GM23338 (cell line): ENCODE measurements around the gene GNG12. TPM values are rescaled to one million over a fixed set of nuclear protein-coding genes. Genes with fewer than 3 reads are reported as not detected.

Source experiments
- ATAC-seq: fragments of 200-7000 bp; cut with Tn5 transposase; 3 replicates; pipeline ENCODE4 v1.9.1; 2020
- DNase-seq: peaks from one replicate; pipeline ENCODE4 v3.0.0-alpha.2; 2015; ENCODE audit warnings: low spot score
- H2AFZ ChIP-seq: fragments of 200-600 bp; sonication (generic); 2 replicates; pipeline ENCODE4 v1.8.0; 2016; ENCODE audit warnings: antibody characterized with exemption, mild to moderate bottlenecking, moderate library complexity
- H3F3A ChIP-seq: fragments of 200-600 bp; sonication (generic); replicated peaks from 2 replicates; pipeline ENCODE4 v1.8.0; 2017; ENCODE audit warnings: antibody characterized with exemption, mixed run types, low read depth
- H3K27ac ChIP-seq: fragments of 200-600 bp; sonication (generic); 2 replicates; pipeline ENCODE4 v1.6.1; 2016; ENCODE audit warnings: low read depth
- H3K27me3 ChIP-seq: fragments of 200-600 bp; sonication (generic); 2 replicates; pipeline ENCODE4 v1.8.0; 2016; ENCODE audit warnings: mild to moderate bottlenecking, mixed run types, moderate library complexity; ENCODE audit not compliant: insufficient read depth
- H3K36me3 ChIP-seq: fragments of 200-600 bp; sonication (generic); 2 replicates; pipeline ENCODE4 v1.8.0; 2016; ENCODE audit warnings: mild to moderate bottlenecking; ENCODE audit not compliant: insufficient read depth
- H3K4me1 ChIP-seq: fragments of 200-600 bp; sonication (generic); 2 replicates; pipeline ENCODE4 v1.8.0; 2016; ENCODE audit warnings: mild to moderate bottlenecking, moderate library complexity; ENCODE audit not compliant: insufficient read depth
- H3K4me2 ChIP-seq: fragments of 200-600 bp; sonication (generic); 2 replicates; pipeline ENCODE4 v1.7.1; 2017; ENCODE audit warnings: mixed run types
- H3K4me3 ChIP-seq: fragments of 200-600 bp; sonication (generic); 2 replicates; pipeline ENCODE4 v1.6.1; 2016; ENCODE audit warnings: mixed run types
- H3K79me2 ChIP-seq: fragments of 200-600 bp; sonication (generic); replicated peaks from 2 replicates; pipeline ENCODE4 v1.8.0; 2017; ENCODE audit warnings: mild to moderate bottlenecking; ENCODE audit not compliant: insufficient read depth
- H3K9me2 ChIP-seq: fragments of 200-600 bp; sonication (generic); 2 replicates; pipeline ENCODE4 v1.8.0; 2017; ENCODE audit not compliant: insufficient read depth
- H4K20me1 ChIP-seq: fragments of 200-600 bp; sonication (generic); replicated peaks from 2 replicates; pipeline ENCODE4 v1.8.0; 2017; ENCODE audit warnings: mild to moderate bottlenecking; ENCODE audit not compliant: insufficient read depth
- H3K27ac Mint-ChIP-seq: 2 replicates; pipeline ENCODE4 v1.8.0; 2020; ENCODE audit warnings: inconsistent platforms, mild to moderate bottlenecking, moderate library complexity, mixed read lengths
- H3K27me3 Mint-ChIP-seq: 3 replicates; pipeline ENCODE4 v1.8.0; 2022; ENCODE audit warnings: low read depth, mild to moderate bottlenecking, moderate library complexity, mixed read lengths, inconsistent platforms; ENCODE audit not compliant: insufficient read depth, poor library complexity
- H3K36me3 Mint-ChIP-seq: 3 replicates; pipeline ENCODE4 v1.8.0; 2021; ENCODE audit warnings: low read depth, mild to moderate bottlenecking, inconsistent platforms, moderate library complexity, mixed read lengths
- H3K4me1 Mint-ChIP-seq: 3 replicates; pipeline ENCODE4 v1.8.0; 2020; ENCODE audit warnings: mild to moderate bottlenecking, inconsistent platforms, mixed read lengths
- H3K4me3 Mint-ChIP-seq: 3 replicates; pipeline ENCODE4 v1.8.0; 2021; ENCODE audit warnings: moderate library complexity, mild to moderate bottlenecking, inconsistent platforms, mixed read lengths
- H3K9me3 Mint-ChIP-seq: 3 replicates; pipeline ENCODE4 v1.8.0; 2020; ENCODE audit warnings: moderate library complexity, mild to moderate bottlenecking, inconsistent platforms, mixed read lengths
- CREB1 ChIP-seq: fragments of 250-450 bp; sonication (Bioruptor Pico); IDR thresholded peaks from 2 replicates; pipeline ENCODE4 v1.5.0; 2020; ENCODE audit warnings: low read depth, mild to moderate bottlenecking, moderate library complexity
- CTCF ChIP-seq, 2 experiments: fragments of 200-600 bp in 1 of 2; sonication (generic) in 1 of 2; conservative IDR thresholded peaks; 2 replicates each; pipeline versions ENCODE4 v1.5.1 to v1.6.1; 2016 to 2017; ENCODE audit warnings: antibody characterized with exemption in 2 of 2, low read depth in 2 of 2, mild to moderate bottlenecking in 2 of 2, moderate library complexity in 1 of 2
- EZH2 ChIP-seq: fragments of 200-600 bp; sonication (generic); IDR thresholded peaks from one replicate; pipeline ENCODE4 v1.8.0; 2017; ENCODE audit warnings: antibody characterized with exemption, mild to moderate bottlenecking, low read depth; ENCODE audit not compliant: unreplicated experiment
- EZH2phosphoT487 ChIP-seq: fragments of 200-600 bp; sonication (generic); IDR thresholded peaks from one replicate; pipeline ENCODE4 v1.8.1; 2018; ENCODE audit warnings: antibody characterized with exemption; ENCODE audit not compliant: unreplicated experiment
- JUNB ChIP-seq: IDR thresholded peaks from one replicate; pipeline ENCODE4 v1.6.1; 2016; ENCODE audit warnings: antibody characterized with exemption; ENCODE audit not compliant: unreplicated experiment
- NANOG ChIP-seq: IDR thresholded peaks from 2 replicates; pipeline ENCODE4 v1.6.1; 2016; ENCODE audit warnings: antibody characterized with exemption, borderline replicate concordance
- POLR2AphosphoS5 ChIP-seq: IDR thresholded peaks from 2 replicates; pipeline ENCODE4 v1.6.1; 2016; ENCODE audit warnings: antibody characterized with exemption, low read depth
- STAT1 ChIP-seq: IDR thresholded peaks from one replicate; pipeline ENCODE4 v1.6.1; 2016; ENCODE audit warnings: antibody characterized with exemption; ENCODE audit not compliant: unreplicated experiment
- ZNF114 ChIP-seq: fragments of 250-450 bp; sonication (Bioruptor Pico); IDR thresholded peaks from 2 replicates; pipeline ENCODE4 v1.5.0; 2020; ENCODE audit warnings: mild to moderate bottlenecking, moderate library complexity
- ZNF331 ChIP-seq: fragments of 250-450 bp; sonication (Bioruptor Pico); IDR thresholded peaks from 2 replicates; pipeline ENCODE4 v1.5.0; 2020; ENCODE audit warnings: low read depth, mild to moderate bottlenecking, moderate library complexity
- ZNF462 ChIP-seq: fragments of 250-450 bp; sonication (Bioruptor Pico); IDR thresholded peaks from 2 replicates; pipeline ENCODE4 v1.5.0; 2020; ENCODE audit warnings: mild to moderate bottlenecking, moderate library complexity
- polyA plus RNA-seq: library from polyadenylated mRNA; unstranded; fragments of >200 nt; fragmentation: Nextera tagmentation; extraction: Ambion mirVana; gene quantifications from 2 replicates; pipeline ENCODE4 v1.2.1, GENCODE V29; 2016
- total RNA-seq: library from RNA; depleted of rRNA; stranded (reverse); fragments of >200 nt; shearing (Covaris generic); gene quantifications from 2 replicates; pipeline ENCODE4 v1.2.3, GENCODE V29; 2014
- TF ChIP-seq, protein P1 (sequence below): IDR thresholded peaks from one replicate; pipeline ENCODE4 v1.6.1; 2018; ENCODE audit warnings: antibody characterized with exemption; ENCODE audit not compliant: unreplicated experiment
- TF ChIP-seq, protein P2 (sequence below): IDR thresholded peaks from 2 replicates; pipeline ENCODE4 v1.6.1; 2016; ENCODE audit warnings: antibody characterized with exemption

GNG12 gene
- total and polyA plus RNA-seq, 2 experiments from 2014 or later = 13.4 to 33.0 TPM

DNA sequence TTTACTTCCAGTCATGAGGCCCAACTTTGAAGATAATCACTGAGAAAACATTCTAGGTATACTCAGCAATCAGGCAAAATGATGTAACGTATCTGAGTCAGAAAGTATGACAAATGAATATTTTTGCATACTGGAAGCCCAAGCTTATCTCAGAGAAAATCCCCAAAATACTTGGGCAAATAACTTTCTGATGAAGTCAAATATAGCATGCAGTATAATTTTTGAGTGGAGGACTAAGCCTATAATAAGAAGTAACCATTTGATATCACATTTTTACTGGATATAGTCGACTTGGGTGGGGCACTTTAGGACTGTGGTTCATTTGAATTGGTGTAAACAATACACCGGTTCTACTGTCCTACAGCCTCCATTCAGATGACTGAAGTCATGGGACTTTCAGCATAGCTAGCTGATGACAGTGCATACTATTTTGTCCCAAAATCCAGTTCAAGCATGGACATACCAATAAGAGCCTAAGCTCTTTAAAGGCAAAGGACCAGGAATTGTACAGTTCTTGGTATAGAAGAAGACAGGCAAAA lies 150.5 kb downstream of the GNG12 start:
- Mint-ChIP-seq H3K4me3 (no peak overlapping the region), H3K27me3 (peaks cover 9% of the 10 kb centered on the region), H3K27ac (no peak overlapping the region), H3K4me1 (peaks cover 21% of the 10 kb centered on the region), H3K9me3 (no peaks in the 10 kb centered on the region; the same call in 2 of the 3 replicates), H3K36me3 (peaks cover 10% of the 10 kb centered on the region)
- H3K36me3 ChIP-seq = no peaks in the 10 kb centered on the region
- H4K20me1 ChIP-seq = peaks cover 4% of the 10 kb centered on the region; the same call in 1 of the 2 replicates
- no peak overlapping the region for H3K4me3 ChIP-seq
- ATAC-seq (no peak), DNase-seq (no peak)
- no peaks in the 10 kb centered on the region for H3K27me3 ChIP-seq
- H3F3A ChIP-seq = 0 out of 2 replicates have a peak, but pooled peaks cover 3% of the 10 kb centered on the region
- no peak overlapping the region for H3K27ac ChIP-seq
- H2AFZ ChIP-seq = no peak overlapping the region
- peaks cover 14% of the 10 kb centered on the region for H3K79me2 ChIP-seq
- TF ChIP-seq EZH2phosphoT487 (no peak), ZNF331 (no peak), CREB1 (CRISPR knock-in tag) (no peak), STAT1 (no peak), ZNF114 (no peak), POLR2AphosphoS5 (no peak), JUNB (no peak), EZH2 (no peak), NANOG (no peak), ZNF462 (CRISPR knock-in tag) (no peak), CTCF (conservative IDR thresholded peaks at IDR 0.05; ENCODE audit: low read depth in 2 of 2) (no peak)
- TF ChIP-seq, protein P1, sequence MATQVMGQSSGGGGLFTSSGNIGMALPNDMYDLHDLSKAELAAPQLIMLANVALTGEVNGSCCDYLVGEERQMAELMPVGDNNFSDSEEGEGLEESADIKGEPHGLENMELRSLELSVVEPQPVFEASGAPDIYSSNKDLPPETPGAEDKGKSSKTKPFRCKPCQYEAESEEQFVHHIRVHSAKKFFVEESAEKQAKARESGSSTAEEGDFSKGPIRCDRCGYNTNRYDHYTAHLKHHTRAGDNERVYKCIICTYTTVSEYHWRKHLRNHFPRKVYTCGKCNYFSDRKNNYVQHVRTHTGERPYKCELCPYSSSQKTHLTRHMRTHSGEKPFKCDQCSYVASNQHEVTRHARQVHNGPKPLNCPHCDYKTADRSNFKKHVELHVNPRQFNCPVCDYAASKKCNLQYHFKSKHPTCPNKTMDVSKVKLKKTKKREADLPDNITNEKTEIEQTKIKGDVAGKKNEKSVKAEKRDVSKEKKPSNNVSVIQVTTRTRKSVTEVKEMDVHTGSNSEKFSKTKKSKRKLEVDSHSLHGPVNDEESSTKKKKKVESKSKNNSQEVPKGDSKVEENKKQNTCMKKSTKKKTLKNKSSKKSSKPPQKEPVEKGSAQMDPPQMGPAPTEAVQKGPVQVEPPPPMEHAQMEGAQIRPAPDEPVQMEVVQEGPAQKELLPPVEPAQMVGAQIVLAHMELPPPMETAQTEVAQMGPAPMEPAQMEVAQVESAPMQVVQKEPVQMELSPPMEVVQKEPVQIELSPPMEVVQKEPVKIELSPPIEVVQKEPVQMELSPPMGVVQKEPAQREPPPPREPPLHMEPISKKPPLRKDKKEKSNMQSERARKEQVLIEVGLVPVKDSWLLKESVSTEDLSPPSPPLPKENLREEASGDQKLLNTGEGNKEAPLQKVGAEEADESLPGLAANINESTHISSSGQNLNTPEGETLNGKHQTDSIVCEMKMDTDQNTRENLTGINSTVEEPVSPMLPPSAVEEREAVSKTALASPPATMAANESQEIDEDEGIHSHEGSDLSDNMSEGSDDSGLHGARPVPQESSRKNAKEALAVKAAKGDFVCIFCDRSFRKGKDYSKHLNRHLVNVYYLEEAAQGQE = no peak
- TF ChIP-seq, protein P2, sequence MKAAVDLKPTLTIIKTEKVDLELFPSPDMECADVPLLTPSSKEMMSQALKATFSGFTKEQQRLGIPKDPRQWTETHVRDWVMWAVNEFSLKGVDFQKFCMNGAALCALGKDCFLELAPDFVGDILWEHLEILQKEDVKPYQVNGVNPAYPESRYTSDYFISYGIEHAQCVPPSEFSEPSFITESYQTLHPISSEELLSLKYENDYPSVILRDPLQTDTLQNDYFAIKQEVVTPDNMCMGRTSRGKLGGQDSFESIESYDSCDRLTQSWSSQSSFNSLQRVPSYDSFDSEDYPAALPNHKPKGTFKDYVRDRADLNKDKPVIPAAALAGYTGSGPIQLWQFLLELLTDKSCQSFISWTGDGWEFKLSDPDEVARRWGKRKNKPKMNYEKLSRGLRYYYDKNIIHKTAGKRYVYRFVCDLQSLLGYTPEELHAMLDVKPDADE = no peak
- H3K4me1 ChIP-seq = peaks cover 17% of the 10 kb centered on the region
- no peaks in the 10 kb centered on the region for H3K9me2 ChIP-seq
- H3K4me2 ChIP-seq = no peak overlapping the region
